GM10266 (cell line): ENCODE measurements around the gene CLIC4.

ENCODE experiments used
- DNase-seq: peaks from one replicate; pipeline ENCODE4 v3.0.0; 2012; ENCODE audit errors: extremely low spot score
- CTCF ChIP-seq: IDR thresholded peaks from 2 replicates; pipeline ENCODE4 v1.5.1; 2012; ENCODE audit warnings: mild to moderate bottlenecking, low read depth; ENCODE audit not compliant: control insufficient read depth, insufficient read depth; ENCODE audit errors: missing control alignments

Gene CLIC4

GRCh38 chr1:24830680-24831272, 85.5 kb downstream of the CLIC4 start:
- TF ChIP-seq CTCF: peak; percentile 55
- peak; percentile 40 for DNase-seq

- no peak for TF ChIP-seq CTCF
- no peak for DNase-seq
These were observed 96.3 kb downstream of the CLIC4 start for GRCh38 chr1:24841593-24841992.

GRCh38 chr1:24846671-24847070, 101.4 kb downstream of the CLIC4 start:
- TF ChIP-seq CTCF: no peak
- DNase-seq: no peak

GRCh38 chr1:24847995-24848881, 103.0 kb downstream of the CLIC4 start:
- DNase-seq: peak; percentile 86
- TF ChIP-seq CTCF: peak; percentile 96

GRCh38 chr1:24849672-24850295, 104.5 kb downstream of the CLIC4 start:
- peak; percentile 60 for DNase-seq
- peak; percentile 85 for TF ChIP-seq CTCF

GRCh38 chr1:24850328-24850920, 105.2 kb downstream of the CLIC4 start:
- DNase-seq: no peak
- TF ChIP-seq CTCF: no peak
